SK-N-SH treated with all-trans-retinoic acid at 6 μM for 48 hours (cell line): ENCODE measurements around the gene OR2AE1.

Experiments
- ATAC-seq: fragments of 200-7000 bp; cut with Tn5 transposase; 3 replicates; pipeline ENCODE4 v1.9.1; 2020; ENCODE audit warnings: mild to moderate bottlenecking, moderate library complexity
- ARNTL ChIP-seq: fragments of 450-650 bp; formaldehyde crosslinking; IDR thresholded peaks from 2 replicates; pipeline ENCODE4 v1.5.0; 2020; ENCODE audit warnings: low read depth, mild to moderate bottlenecking, moderate library complexity, borderline replicate concordance
- CREB5 ChIP-seq: fragments of 250-450 bp; sonication (Bioruptor Pico); IDR thresholded peaks from 2 replicates; pipeline ENCODE4 v1.5.1; 2020; ENCODE audit warnings: low read depth, mild to moderate bottlenecking, moderate library complexity
- CSDC2 ChIP-seq: fragments of 250-450 bp; sonication (Bioruptor Pico); IDR thresholded peaks from 2 replicates; pipeline ENCODE4 v1.5.0; 2020; ENCODE audit warnings: mild to moderate bottlenecking, moderate library complexity
- CSRNP3 ChIP-seq: fragments of 250-450 bp; sonication (Bioruptor Pico); IDR thresholded peaks from 2 replicates; pipeline ENCODE4 v1.5.1; 2021; ENCODE audit warnings: mild to moderate bottlenecking, moderate library complexity
- ESRRG ChIP-seq: fragments of 250-450 bp; sonication (Bioruptor Pico); IDR thresholded peaks from 2 replicates; pipeline ENCODE4 v1.6.1; 2021; ENCODE audit warnings: mild to moderate bottlenecking
- GLIS3 ChIP-seq: fragments of 250-450 bp; sonication (Bioruptor Pico); IDR thresholded peaks from 2 replicates; pipeline ENCODE4 v1.5.0; 2020; ENCODE audit warnings: mild to moderate bottlenecking, moderate library complexity
- ISL1 ChIP-seq: fragments of 250-450 bp; sonication (Bioruptor Pico); IDR thresholded peaks from 2 replicates; pipeline ENCODE4 v2.1.2; 2022; ENCODE audit warnings: mild to moderate bottlenecking, moderate library complexity
- OSR1 ChIP-seq: fragments of 250-450 bp; sonication (Bioruptor Pico); IDR thresholded peaks from 2 replicates; pipeline ENCODE4 v1.8.0; 2022; ENCODE audit warnings: moderate library complexity, mild to moderate bottlenecking, inconsistent platforms
- RARB ChIP-seq: fragments of 250-450 bp; sonication (Bioruptor Pico); IDR thresholded peaks from 2 replicates; pipeline ENCODE4 v1.8.0; 2021; ENCODE audit warnings: mild to moderate bottlenecking, moderate library complexity
- SNAI2 ChIP-seq: fragments of 250-450 bp; sonication (Bioruptor Pico); IDR thresholded peaks from 2 replicates; pipeline ENCODE4 v1.5.0; 2020; ENCODE audit warnings: mild to moderate bottlenecking, moderate library complexity
- TOX ChIP-seq: fragments of 250-450 bp; sonication (Bioruptor Pico); IDR thresholded peaks from 2 replicates; pipeline ENCODE4 v1.8.0; 2021; ENCODE audit warnings: mild to moderate bottlenecking, moderate library complexity, borderline replicate concordance
- TSHZ2 ChIP-seq: fragments of 250-450 bp; sonication (Bioruptor Pico); IDR thresholded peaks from 2 replicates; pipeline ENCODE4 v1.5.0; 2020; ENCODE audit warnings: mild to moderate bottlenecking, moderate library complexity
- ZFP3 ChIP-seq: fragments of 250-450 bp; sonication (Bioruptor Pico); IDR thresholded peaks from 2 replicates; pipeline ENCODE4 v1.5.0; 2020; ENCODE audit warnings: mild to moderate bottlenecking, moderate library complexity
- ZNF70 ChIP-seq: fragments of 450-650 bp; formaldehyde crosslinking; IDR thresholded peaks from 2 replicates; pipeline ENCODE4 v1.5.0; 2020; ENCODE audit warnings: mild to moderate bottlenecking, moderate library complexity
- ZNF8 ChIP-seq: fragments of 450-650 bp; formaldehyde crosslinking; IDR thresholded peaks from 2 replicates; pipeline ENCODE4 v1.5.0; 2020; ENCODE audit warnings: mild to moderate bottlenecking, moderate library complexity

The OR2AE1 gene

GRCh38 chr7:99899830-99900519 lies 23.1 kb upstream of the OR2AE1 start:
- ATAC-seq: no peak
- TF ChIP-seq TSHZ2 (CRISPR knock-in tag): no peak
- no peak for TF ChIP-seq GLIS3 (CRISPR knock-in tag)
- no peak for TF ChIP-seq SNAI2
- no peak for TF ChIP-seq ISL1
- TF ChIP-seq CSDC2 (CRISPR knock-in tag): no peak
- TF ChIP-seq ARNTL (CRISPR knock-in tag): no peak

GRCh38 chr7:99898836-99899235 lies 22.0 kb upstream of the OR2AE1 start:
- no peak; the same call in 2 of the 3 replicates for ATAC-seq
- TF ChIP-seq CSRNP3 (CRISPR knock-in tag) (no peak), ESRRG (CRISPR knock-in tag) (no peak), ZNF8 (no peak), CREB5 (no peak), TSHZ2 (CRISPR knock-in tag) (no peak), OSR1 (CRISPR knock-in tag) (no peak), GLIS3 (CRISPR knock-in tag) (no peak), CSDC2 (CRISPR knock-in tag) (no peak)

- no peak for ATAC-seq
- TF ChIP-seq OSR1 (CRISPR knock-in tag) (no peak), ZNF8 (no peak), ZFP3 (CRISPR knock-in tag) (no peak), ZNF70 (no peak), CREB5 (no peak), TOX (CRISPR knock-in tag) (no peak), ESRRG (CRISPR knock-in tag) (no peak), ARNTL (CRISPR knock-in tag) (no peak), CSDC2 (CRISPR knock-in tag) (no peak), TSHZ2 (CRISPR knock-in tag) (no peak), RARB (CRISPR knock-in tag) (no peak), SNAI2 (no peak), CSRNP3 (CRISPR knock-in tag) (no peak)
These were observed 21.2 kb upstream of the OR2AE1 start for GRCh38 chr7:99898023-99898357.
